Neuronal stem cell (in vitro differentiated cells): ENCODE measurements around the gene PLPP1.

ENCODE experiments used
- DNase-seq: peaks from one replicate; pipeline ENCODE4 v3.0.0-alpha.2; 2013; ENCODE audit warnings: low spot score
- H2AFZ ChIP-seq: one replicate; pipeline ENCODE4 v1.6.1; 2013; ENCODE audit warnings: mild to moderate bottlenecking, low read length, inconsistent platforms
- H2AK5ac ChIP-seq: 2 replicates; pipeline ENCODE4 v1.6.1; 2013; ENCODE audit warnings: low read depth, mild to moderate bottlenecking, inconsistent platforms, low read length, moderate library complexity, mixed read lengths
- H2BK120ac ChIP-seq: 2 replicates; pipeline ENCODE4 v1.6.1; 2013; ENCODE audit warnings: low read depth, mild to moderate bottlenecking, inconsistent platforms, low read length, moderate library complexity, mixed read lengths
- H2BK12ac ChIP-seq: one replicate; pipeline ENCODE4 v1.6.1; 2013; ENCODE audit warnings: low read length, inconsistent platforms
- H2BK15ac ChIP-seq: 2 replicates; pipeline ENCODE4 v1.6.1; 2013; ENCODE audit warnings: mild to moderate bottlenecking, low read length, inconsistent platforms, mixed read lengths
- H2BK5ac ChIP-seq: one replicate; pipeline ENCODE4 v1.6.1; 2013; ENCODE audit warnings: inconsistent platforms, mild to moderate bottlenecking, low read length, moderate library complexity
- H3K14ac ChIP-seq: one replicate; pipeline ENCODE4 v1.6.1; 2013; ENCODE audit warnings: low read length, inconsistent platforms
- H3K18ac ChIP-seq: 2 replicates; pipeline ENCODE4 v1.6.1; 2013; ENCODE audit warnings: low read length, inconsistent platforms
- H3K23ac ChIP-seq: 2 replicates; pipeline ENCODE4 v1.6.1; 2013; ENCODE audit warnings: low read depth, mild to moderate bottlenecking, mixed read lengths, low read length, inconsistent platforms; ENCODE audit not compliant: poor library complexity
- H3K27ac ChIP-seq: replicated peaks from 3 replicates; pipeline ENCODE4 v1.5.1; 2013; ENCODE audit warnings: low read length, inconsistent platforms
- H3K27me3 ChIP-seq, 3 experiments: 2 replicates each; pipeline ENCODE4 v1.6.1; 2013; ENCODE audit warnings: low read length in 3 of 3, mild to moderate bottlenecking in 2 of 3, inconsistent platforms in 1 of 3, low read depth in 1 of 3, mixed read lengths in 1 of 3, moderate library complexity in 1 of 3; ENCODE audit not compliant: control insufficient read depth in 3 of 3, insufficient read depth in 3 of 3
- H3K36me3 ChIP-seq, 2 donors: replicated peaks in 1 of 2; 2 replicates each; pipeline ENCODE4 v1.6.1; 2013; ENCODE audit warnings: low read length in 2 of 2; ENCODE audit not compliant: control insufficient read depth in 2 of 2, insufficient read depth in 2 of 2
- H3K4ac ChIP-seq: 2 replicates; pipeline ENCODE4 v1.6.1; 2013; ENCODE audit warnings: inconsistent platforms, mild to moderate bottlenecking, low read length, moderate library complexity
- H3K4me1 ChIP-seq, 2 donors: 1 replicate in 1 of 2; 2 replicates in 1 of 2; pipeline ENCODE4 v1.6.1; 2013; ENCODE audit warnings: low read length in 2 of 2, low read depth in 1 of 2; ENCODE audit not compliant: control insufficient read depth in 2 of 2, insufficient read depth in 1 of 2
- H3K4me2 ChIP-seq: one replicate; pipeline ENCODE4 v1.6.1; 2013; ENCODE audit warnings: mild to moderate bottlenecking, low read length, inconsistent platforms; ENCODE audit not compliant: insufficient read depth, poor library complexity, severe bottlenecking
- H3K4me3 ChIP-seq, 2 donors: 2 replicates each; pipeline ENCODE4 v1.5.1; 2013; ENCODE audit warnings: low read length in 2 of 2, mild to moderate bottlenecking in 2 of 2, inconsistent platforms in 1 of 2, moderate library complexity in 1 of 2
- H3K79me1 ChIP-seq: one replicate; pipeline ENCODE4 v1.6.1; 2013; ENCODE audit warnings: low read depth, mild to moderate bottlenecking, inconsistent platforms, low read length, moderate library complexity
- H3K9ac ChIP-seq: one replicate; pipeline ENCODE4 v1.6.1; 2013; ENCODE audit warnings: mild to moderate bottlenecking, low read depth, low read length, inconsistent platforms; ENCODE audit not compliant: poor library complexity
- H3K9me3 ChIP-seq, 2 donors: replicated peaks in 1 of 2; 2 replicates each; pipeline versions ENCODE3 to v1.6.1; 2013; ENCODE audit warnings: low read length in 2 of 2, mild to moderate bottlenecking in 2 of 2, inconsistent platforms in 1 of 2, low read depth in 1 of 2, mixed read lengths in 1 of 2, moderate library complexity in 1 of 2; ENCODE audit not compliant: control insufficient read depth in 2 of 2, insufficient read depth in 1 of 2
- H4K8ac ChIP-seq: one replicate; pipeline ENCODE4 v1.6.1; 2013; ENCODE audit warnings: low read depth, mild to moderate bottlenecking, inconsistent platforms, low read length, moderate library complexity
- H4K91ac ChIP-seq: one replicate; pipeline ENCODE4 v1.6.1; 2013; ENCODE audit warnings: low read length, low read depth, mild to moderate bottlenecking, inconsistent platforms; ENCODE audit not compliant: poor library complexity
- WGBS, 2 donors: extraction: QIAGEN DNeasy Blood & Tissue Kit; methylation state at CpG; one replicate each; pipeline ENCODE4 v1.1.7; 2013; ENCODE audit warnings: missing lambda C conversion rate in 2 of 2, mixed read lengths in 1 of 2; ENCODE audit not compliant: insufficient read length in 2 of 2, insufficient replicate concordance in 1 of 2; ENCODE audit errors: extremely low coverage in 2 of 2; 5-methylcytosine and 5-hydroxymethylcytosine counted together

PLPP1 gene

GRCh38 chr5:55557123-55557522, 22.4 kb upstream of the PLPP1 start:
- no peaks in the 10 kb centered on the region for H3K4me1 ChIP-seq
- no peak overlapping the region for H2BK15ac ChIP-seq
- no peak overlapping the region for H2AFZ ChIP-seq
- no CpG with 5 or more reads among the region's 3 CpGs for WGBS, 2 donors
- no peak overlapping the region for H3K4me3 ChIP-seq
- no peak overlapping the region for H3K27ac ChIP-seq
- H3K14ac ChIP-seq: no peak overlapping the region
- no peak overlapping the region for H3K4ac ChIP-seq
- H3K27me3 ChIP-seq: no peaks in the 10 kb centered on the region
- H2AK5ac ChIP-seq: no peak overlapping the region
- DNase-seq: no peak
- H3K9me3 ChIP-seq: no peaks in the 10 kb centered on the region
- H4K8ac ChIP-seq: no peak overlapping the region
- no peak overlapping the region for H2BK120ac ChIP-seq
- H2BK12ac ChIP-seq: no peak overlapping the region
- no peaks in the 10 kb centered on the region for H3K79me1 ChIP-seq
- H2BK5ac ChIP-seq: no peak overlapping the region
- no peak overlapping the region for H4K91ac ChIP-seq
- no peak overlapping the region for H3K4me2 ChIP-seq
- H3K23ac ChIP-seq: no peak overlapping the region
- no peaks in the 10 kb centered on the region for H3K36me3 ChIP-seq
- no peak overlapping the region for H3K18ac ChIP-seq
- no peak overlapping the region for H3K9ac ChIP-seq

DNA sequence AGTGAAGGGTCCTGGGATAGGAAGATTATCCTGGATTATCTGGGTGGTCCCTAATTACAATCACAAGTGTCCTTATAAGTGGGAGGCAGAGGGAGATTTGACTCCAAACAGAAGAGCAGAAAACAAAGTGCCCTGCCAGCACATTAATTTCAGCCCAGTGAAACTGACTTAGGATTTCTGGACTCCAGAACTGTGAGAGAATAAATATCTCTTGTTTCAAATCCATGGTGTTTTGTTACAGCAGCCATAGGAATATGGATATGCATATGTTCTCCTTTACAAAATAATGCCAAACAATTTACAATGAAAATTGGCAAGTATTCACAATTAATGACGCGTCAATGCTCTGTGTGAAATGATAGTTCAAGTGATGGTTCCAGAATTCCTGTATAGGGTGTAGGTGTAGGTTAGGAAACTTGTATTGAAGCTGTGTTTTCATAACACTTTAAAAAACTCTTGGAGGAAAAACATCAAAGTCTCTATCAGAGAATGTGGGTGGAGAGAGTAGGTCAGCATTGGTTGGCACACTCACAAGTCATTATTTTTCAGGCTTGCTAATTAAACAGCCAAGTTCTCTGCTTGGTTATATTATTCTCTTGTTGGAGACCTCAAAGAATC, 19.9 kb upstream of the PLPP1 start:
- H3K9me3 ChIP-seq: no peaks in the 10 kb centered on the region
- no peak overlapping the region for H3K14ac ChIP-seq
- no peak overlapping the region for H3K9ac ChIP-seq
- H2BK120ac ChIP-seq: no peak overlapping the region
- no peak overlapping the region for H3K4me3 ChIP-seq
- DNase-seq: no peak
- no peak overlapping the region for H3K27ac ChIP-seq
- H3K79me1 ChIP-seq: no peaks in the 10 kb centered on the region
- H2AFZ ChIP-seq: no peak overlapping the region
- no peak overlapping the region for H3K18ac ChIP-seq
- no CpG with 5 or more reads among the region's 2 CpGs for WGBS, 2 donors
- H4K91ac ChIP-seq: no peak overlapping the region
- H3K36me3 ChIP-seq: no peaks in the 10 kb centered on the region
- no peak overlapping the region for H3K4me2 ChIP-seq
- H3K4ac ChIP-seq: no peak overlapping the region
- no peak overlapping the region for H3K23ac ChIP-seq
- H4K8ac ChIP-seq: no peak overlapping the region
- no peak overlapping the region for H2BK12ac ChIP-seq
- H3K4me1 ChIP-seq: no peaks in the 10 kb centered on the region
- no peak overlapping the region for H2BK15ac ChIP-seq
- H2AK5ac ChIP-seq: no peak overlapping the region
- H3K27me3 ChIP-seq: no peaks in the 10 kb centered on the region
- no peak overlapping the region for H2BK5ac ChIP-seq

- H3K4ac ChIP-seq: no peak overlapping the region
- no peak overlapping the region for H2BK15ac ChIP-seq
- H3K4me3 ChIP-seq: no peak overlapping the region
- H3K27ac ChIP-seq: no peak overlapping the region
- H2AFZ ChIP-seq: no peak overlapping the region
- H2BK12ac ChIP-seq: no peak overlapping the region
- H2BK5ac ChIP-seq: no peak overlapping the region
- H3K14ac ChIP-seq: no peak overlapping the region
- H3K27me3 ChIP-seq: peaks cover 0 to 4% (median 0%) of the 10 kb centered on the region in 3 experiments
- H4K8ac ChIP-seq: no peak overlapping the region
- no peak overlapping the region for H3K9ac ChIP-seq
- H3K18ac ChIP-seq: no peak overlapping the region
- no peak for DNase-seq
- H3K79me1 ChIP-seq: no peaks in the 10 kb centered on the region
- no peaks in the 10 kb centered on the region for H3K9me3 ChIP-seq
- H3K36me3 ChIP-seq: no peaks in the 10 kb centered on the region
- H4K91ac ChIP-seq: no peak overlapping the region
- H3K23ac ChIP-seq: no peak overlapping the region
- H2AK5ac ChIP-seq: no peak overlapping the region
- H3K4me1 ChIP-seq: no peaks in the 10 kb centered on the region
- H2BK120ac ChIP-seq: no peak overlapping the region
- no CpG with 5 or more reads among the region's 10 CpGs for WGBS, 2 donors
- no peak overlapping the region for H3K4me2 ChIP-seq
Observed at GRCh38 chr5:55551904-55552303, 17.1 kb upstream of the PLPP1 start.

DNA sequence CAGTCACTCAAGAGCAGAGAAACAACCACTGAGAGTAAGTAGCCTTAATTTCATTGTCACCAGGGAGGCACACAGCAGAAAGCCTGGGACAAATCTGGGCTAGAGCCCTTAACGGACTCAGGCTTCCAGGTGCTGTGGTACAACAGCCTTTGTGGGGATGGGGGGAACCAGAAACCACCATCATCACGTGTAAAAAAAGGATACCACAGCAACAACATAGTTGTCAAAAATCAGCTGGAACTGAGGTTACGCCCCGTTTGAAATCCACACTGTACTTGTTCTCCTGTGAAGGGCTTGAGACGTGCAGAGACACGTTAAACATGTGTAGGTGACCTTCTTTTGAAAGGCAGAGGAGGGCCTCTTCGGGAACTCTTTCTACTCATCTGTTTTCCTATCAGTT, 16.6 kb upstream of the PLPP1 start:
- H2BK120ac ChIP-seq: no peak overlapping the region
- peaks cover 0 to 4% (median 0%) of the 10 kb centered on the region in 3 experiments for H3K27me3 ChIP-seq
- no peak overlapping the region for H3K4ac ChIP-seq
- no peak overlapping the region for H2BK5ac ChIP-seq
- no CpG with 5 or more reads among the region's 7 CpGs for WGBS, 2 donors
- no peak overlapping the region for H2AK5ac ChIP-seq
- no peaks in the 10 kb centered on the region for H3K4me1 ChIP-seq
- H3K18ac ChIP-seq: no peak overlapping the region
- no peak overlapping the region for H3K23ac ChIP-seq
- H4K91ac ChIP-seq: no peak overlapping the region
- H2BK15ac ChIP-seq: no peak overlapping the region
- H3K27ac ChIP-seq: no peak overlapping the region
- no peak overlapping the region for H2BK12ac ChIP-seq
- H4K8ac ChIP-seq: no peak overlapping the region
- no peaks in the 10 kb centered on the region for H3K79me1 ChIP-seq
- no peaks in the 10 kb centered on the region for H3K36me3 ChIP-seq
- H3K14ac ChIP-seq: no peak overlapping the region
- no peak for DNase-seq
- H3K4me3 ChIP-seq: no peak overlapping the region
- no peak overlapping the region for H3K4me2 ChIP-seq
- H3K9me3 ChIP-seq: no peaks in the 10 kb centered on the region
- H3K9ac ChIP-seq: no peak overlapping the region
- H2AFZ ChIP-seq: no peak overlapping the region
